H1 (cell line): ENCODE measurements around the gene TOR1AIP1. TPM values are rescaled to one million over a fixed set of nuclear protein-coding genes. Genes with fewer than 3 reads are reported as not detected.

ENCODE experiments used
- SAP30 ChIP-seq: fragments of 300-600 bp; sonication (generic); IDR thresholded peaks from 2 replicates; pipeline ENCODE4 v1.7.1; 2012; ENCODE audit warnings: low read length, moderate library complexity, mild to moderate bottlenecking, inconsistent platforms; ENCODE audit not compliant: insufficient read depth, insufficient replicate concordance
- SP4 ChIP-seq: IDR thresholded peaks from 2 replicates; pipeline ENCODE4 v1.6.1; 2012; ENCODE audit warnings: low read length, inconsistent platforms
- TAF1 ChIP-seq: IDR thresholded peaks from 2 replicates; pipeline ENCODE4 v1.6.1; 2011; ENCODE audit warnings: mild to moderate bottlenecking, low read depth, low read length
- polyA plus RNA-seq, 7 experiments: library from polyadenylated mRNA; depleted of rRNA in 3 of 7; stranded (reverse) in 5 of 7; unstranded in 2 of 7; fragments of >200 nt in 5 of 7; fragments of 200-250 nt in 2 of 7; gene quantifications; 1 replicate in 5 of 7; 2 replicates in 1 of 7; 4 replicates in 1 of 7; pipeline versions ENCODE4 v1.2.1 to v1.2.3, GENCODE V29; 2011 to 2013; ENCODE audit warnings: missing spikeins in 2 of 7, mixed read lengths in 2 of 7
- total RNA-seq: library from RNA; stranded (reverse); fragmentation: NEBNext Ultra II Directional; extraction: Animal tissue kit (Norgen Biotek cat#: 25700); gene quantifications from 2 replicates; pipeline ENCODE4 v1.2.1, GENCODE V29; 2021

The TOR1AIP1 gene
- total and polyA plus RNA-seq, 2 of the 8 experiments (the other 6 are each of a cell fraction or from before 2014, with no cell fraction given): 5.7 to 22.8 TPM

DNA sequence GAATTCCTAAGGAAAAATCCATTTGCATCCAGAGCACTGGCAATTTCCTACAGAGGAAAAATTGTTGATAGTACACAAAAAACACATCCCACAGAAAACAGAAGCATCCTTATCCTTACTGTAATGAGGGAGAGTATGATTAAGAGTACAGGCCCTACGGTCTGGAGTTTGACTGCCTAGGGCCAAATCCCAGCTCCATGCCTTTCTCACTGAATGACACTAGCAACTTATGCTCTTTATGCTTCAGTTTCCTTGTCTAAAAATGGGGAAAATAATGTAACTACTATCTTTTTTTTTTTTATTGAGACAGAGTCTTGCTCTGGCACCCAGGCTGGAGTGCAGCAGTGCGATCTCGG, 44.7 kb downstream of the TOR1AIP1 start (continued):
- TF ChIP-seq SAP30: no peak
- TF ChIP-seq SP4: no peak
- no peak for TF ChIP-seq TAF1
